ENCODE data around the gene GPBP1. TPM values are rescaled to one million over a fixed set of nuclear protein-coding genes. Genes with fewer than 3 reads are reported as not detected.
"Not testable (repeated sequence)": the region's sequence is repeated elsewhere in the genome, so short reads cannot be mapped to it uniquely, and the experiment has no call there.

The GPBP1 gene
- total RNA-seq, 1 donor from 2014 or later: 63.0 TPM

GRCh38 chr5:57155033-57155432 lies 18.8 kb upstream of the GPBP1 start:
- ATAC-seq (no peak), DNase-seq (no peak)
- no peaks in the 10 kb centered on the region for H3K4me1 ChIP-seq
- H3K9me3 ChIP-seq: no peaks in the 10 kb centered on the region
- no peaks in the 10 kb centered on the region for H3K36me3 ChIP-seq
- no peak overlapping the region for H3K4me3 ChIP-seq
- intact Hi-C loops (cut with DNase I): no loop called here
- no peak for TF ChIP-seq CTCF (IDR thresholded peaks at IDR 0.05)
- no peaks in the 10 kb centered on the region for H3K27me3 ChIP-seq
- H3K27ac ChIP-seq: no peak overlapping the region

GRCh38 chr5:57157131-57157530 lies 16.7 kb upstream of the GPBP1 start:
- intact Hi-C loops (cut with DNase I): no loop called here
- Histone ChIP-seq H3K27ac (no peak overlapping the region), H3K4me1 (no peaks in the 10 kb centered on the region), H3K9me3 (no peaks in the 10 kb centered on the region), H3K27me3 (no peaks in the 10 kb centered on the region), H3K36me3 (no peaks in the 10 kb centered on the region), H3K4me3 (no peak overlapping the region)
- TF ChIP-seq CTCF (IDR thresholded peaks at IDR 0.05): no peak
- DNase-seq (no peak), ATAC-seq (no peak)

- Histone ChIP-seq H3K36me3 (no peaks in the 10 kb centered on the region), H3K27ac (no peak overlapping the region), H3K4me3 (no peak overlapping the region), H3K9me3 (no peaks in the 10 kb centered on the region), H3K27me3 (no peaks in the 10 kb centered on the region), H3K4me1 (no peaks in the 10 kb centered on the region)
- DNase-seq (no peak), ATAC-seq (no peak)
- intact Hi-C loops (cut with DNase I): no loop called here
- no peak for TF ChIP-seq CTCF (IDR thresholded peaks at IDR 0.05)
Observed at GRCh38 chr5:57157666-57158065, 16.2 kb upstream of the GPBP1 start.

GRCh38 chr5:57163553-57164006 lies 10.3 kb upstream of the GPBP1 start:
- no peak for DNase-seq
- H3K36me3 ChIP-seq: no peaks in the 10 kb centered on the region
- no peak overlapping the region for H3K4me3 ChIP-seq
- H3K9me3 ChIP-seq: no peaks in the 10 kb centered on the region
- H3K27me3 ChIP-seq: no peaks in the 10 kb centered on the region
- TF ChIP-seq CTCF (IDR thresholded peaks at IDR 0.05): no peak
- no peak overlapping the region for H3K27ac ChIP-seq
- intact Hi-C loops (cut with DNase I): no loop called here
- no peaks in the 10 kb centered on the region for H3K4me1 ChIP-seq
- no peak for ATAC-seq

GRCh38 chr5:57164124-57164523 lies 9.7 kb upstream of the GPBP1 start:
- TF ChIP-seq CTCF (IDR thresholded peaks at IDR 0.05): no peak
- Histone ChIP-seq H3K9me3 (no peaks in the 10 kb centered on the region), H3K4me1 (no peaks in the 10 kb centered on the region), H3K27ac (no peak overlapping the region), H3K4me3 (no peak overlapping the region), H3K27me3 (no peaks in the 10 kb centered on the region), H3K36me3 (no peaks in the 10 kb centered on the region)
- intact Hi-C loops (cut with DNase I): no loop called here
- ATAC-seq (no peak), DNase-seq (no peak)

- H3K9me3 ChIP-seq; H3K36me3 ChIP-seq; DNase-seq; intact Hi-C loops (cut with DNase I); H3K4me1 ChIP-seq; H3K4me3 ChIP-seq; H3K27ac ChIP-seq; H3K27me3 ChIP-seq; ATAC-seq: not testable (repeated sequence)
Observed at GRCh38 chr5:57165171-57165570, 8.7 kb upstream of the GPBP1 start.
